HL-60 (cell line): ENCODE results near the gene AEN.

Experiments used
- CTCF ChIP-seq: IDR thresholded peaks from one replicate; pipeline ENCODE4 v1.5.1; 2011; ENCODE audit warnings: low read length, control low read depth, inconsistent platforms; ENCODE audit not compliant: insufficient read depth
- GABPA ChIP-seq: IDR thresholded peaks from 2 replicates; pipeline ENCODE4 v1.6.1; 2012; ENCODE audit warnings: low read depth
- POLR2AphosphoS5 ChIP-seq: IDR thresholded peaks from 2 replicates; pipeline ENCODE4 v1.6.1; 2012; ENCODE audit warnings: low read depth
- REST ChIP-seq: IDR thresholded peaks from 2 replicates; pipeline ENCODE4 v1.6.1; 2012; ENCODE audit warnings: low read depth; ENCODE audit not compliant: insufficient replicate concordance
- SPI1 ChIP-seq: IDR thresholded peaks from 2 replicates; pipeline ENCODE4 v1.6.1; 2012; ENCODE audit warnings: low read depth, mild to moderate bottlenecking, borderline replicate concordance

DNA sequence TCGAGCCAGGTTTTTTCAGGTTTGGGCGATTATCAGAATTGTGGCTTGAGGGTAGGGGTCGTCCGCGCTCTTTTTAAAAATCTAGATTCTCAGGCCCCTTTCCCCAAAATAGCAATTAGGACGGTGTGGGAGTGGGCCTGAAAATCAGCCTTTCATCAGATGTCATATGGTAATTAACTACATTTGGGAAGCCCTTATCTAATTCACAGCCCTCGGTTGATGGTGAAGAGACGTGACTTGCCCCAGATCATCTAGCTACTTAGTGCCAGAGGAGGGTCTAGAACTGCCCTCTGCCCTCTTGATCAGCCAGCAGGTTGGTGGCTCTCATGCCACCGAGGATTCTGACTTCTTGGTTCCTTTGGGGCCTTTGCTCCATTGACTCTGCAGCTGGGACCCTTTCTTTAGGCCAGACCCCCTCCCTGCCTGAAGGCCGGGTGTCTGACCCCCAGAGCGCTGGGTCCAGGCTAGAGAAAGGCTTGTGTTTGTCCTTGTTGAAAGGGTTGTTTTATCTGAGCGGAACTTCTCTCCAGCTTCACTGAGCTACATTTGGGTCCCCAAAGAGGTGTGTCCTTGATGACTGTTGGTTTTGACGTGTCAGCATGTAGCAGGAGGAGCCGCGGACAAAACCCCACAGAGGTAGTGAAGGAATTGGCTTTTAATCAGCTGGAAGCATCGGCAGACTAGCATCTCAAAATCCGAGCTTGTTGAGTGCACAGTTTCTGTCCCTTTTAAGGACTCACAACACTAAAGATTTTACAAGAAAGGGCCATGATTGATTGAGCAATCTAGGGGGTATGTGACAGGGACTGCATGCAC lies 857 bp downstream of the AEN start:
- TF ChIP-seq GABPA, result no peak
- no peak for TF ChIP-seq CTCF
- no peak for TF ChIP-seq POLR2AphosphoS5
- TF ChIP-seq REST, result no peak
- TF ChIP-seq SPI1, result no peak
